ENCODE data around the gene C12orf76.
A peak's percentile ranks its signal among the peaks of the same experiment; 100 is the strongest.
"Not testable (repeated sequence)": the region's sequence is repeated elsewhere in the genome, so short reads cannot be mapped to it uniquely, and the experiment has no call there.

C12orf76 gene

DNA sequence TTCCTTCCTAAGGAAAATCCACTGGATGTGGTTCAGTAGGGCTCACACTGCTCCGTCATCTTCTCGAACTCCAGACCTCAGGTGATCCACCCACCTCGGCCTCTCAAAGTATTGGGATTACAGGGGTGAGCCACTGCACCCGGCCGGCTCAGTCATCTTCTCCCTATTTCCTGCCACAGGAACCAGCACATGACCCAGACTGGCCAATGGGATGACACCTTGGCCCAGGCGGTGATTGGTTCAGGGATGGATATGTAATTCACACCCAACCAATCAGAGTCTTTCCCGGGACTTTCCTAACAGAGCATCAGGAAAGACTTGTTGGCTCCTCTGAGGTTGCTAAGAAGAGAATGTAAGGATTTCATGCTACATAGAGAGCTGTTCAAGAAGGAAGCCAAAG is 19.2 kb upstream of the C12orf76 start:
- no peak overlapping the region for H3K27ac ChIP-seq
- no peak for DNase-seq (ENCODE audit: low read depth, low spot score)

GRCh38 chr12:110065540-110065939 is 17.2 kb upstream of the C12orf76 start:
- no peak for DNase-seq (ENCODE audit: low read depth, low spot score)
- no peak overlapping the region for H3K27ac ChIP-seq

DNA sequence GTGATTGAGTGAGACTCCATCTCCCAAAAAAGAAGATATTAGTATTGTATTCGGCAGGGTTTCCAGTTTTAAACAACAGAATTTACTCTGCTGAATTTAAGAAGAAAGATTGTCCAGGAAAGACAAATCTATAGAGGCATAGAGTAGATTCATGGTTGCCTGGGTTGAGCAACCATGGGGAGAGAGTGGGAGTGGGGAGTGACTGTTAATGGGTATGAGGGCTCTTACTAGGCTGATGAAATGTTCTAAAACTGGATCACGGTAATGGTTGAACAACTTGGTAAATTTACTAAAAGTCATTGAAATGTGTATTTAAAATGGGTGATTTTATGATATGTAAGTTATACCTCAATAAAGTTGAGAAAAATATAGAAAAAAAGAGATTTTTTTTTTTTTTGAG is 13.9 kb upstream of the C12orf76 start:
- no peak for DNase-seq (ENCODE audit: low read depth, low spot score)
- H3K27ac ChIP-seq = no peak overlapping the region

GRCh38 chr12:110059651-110060000 is 11.3 kb upstream of the C12orf76 start:
- H3K27ac ChIP-seq = no peak overlapping the region
- no peak for DNase-seq (ENCODE audit: low read depth, low spot score)

- no peak overlapping the region for H3K27ac ChIP-seq
- no peak for DNase-seq (ENCODE audit: low read depth, low spot score)
These were observed 10.7 kb upstream of the C12orf76 start for GRCh38 chr12:110058875-110059615.

GRCh38 chr12:110056643-110057042 is 8.3 kb upstream of the C12orf76 start:
- H3K27ac ChIP-seq; DNase-seq (ENCODE audit: low read depth, low spot score): not testable (repeated sequence)

DNA sequence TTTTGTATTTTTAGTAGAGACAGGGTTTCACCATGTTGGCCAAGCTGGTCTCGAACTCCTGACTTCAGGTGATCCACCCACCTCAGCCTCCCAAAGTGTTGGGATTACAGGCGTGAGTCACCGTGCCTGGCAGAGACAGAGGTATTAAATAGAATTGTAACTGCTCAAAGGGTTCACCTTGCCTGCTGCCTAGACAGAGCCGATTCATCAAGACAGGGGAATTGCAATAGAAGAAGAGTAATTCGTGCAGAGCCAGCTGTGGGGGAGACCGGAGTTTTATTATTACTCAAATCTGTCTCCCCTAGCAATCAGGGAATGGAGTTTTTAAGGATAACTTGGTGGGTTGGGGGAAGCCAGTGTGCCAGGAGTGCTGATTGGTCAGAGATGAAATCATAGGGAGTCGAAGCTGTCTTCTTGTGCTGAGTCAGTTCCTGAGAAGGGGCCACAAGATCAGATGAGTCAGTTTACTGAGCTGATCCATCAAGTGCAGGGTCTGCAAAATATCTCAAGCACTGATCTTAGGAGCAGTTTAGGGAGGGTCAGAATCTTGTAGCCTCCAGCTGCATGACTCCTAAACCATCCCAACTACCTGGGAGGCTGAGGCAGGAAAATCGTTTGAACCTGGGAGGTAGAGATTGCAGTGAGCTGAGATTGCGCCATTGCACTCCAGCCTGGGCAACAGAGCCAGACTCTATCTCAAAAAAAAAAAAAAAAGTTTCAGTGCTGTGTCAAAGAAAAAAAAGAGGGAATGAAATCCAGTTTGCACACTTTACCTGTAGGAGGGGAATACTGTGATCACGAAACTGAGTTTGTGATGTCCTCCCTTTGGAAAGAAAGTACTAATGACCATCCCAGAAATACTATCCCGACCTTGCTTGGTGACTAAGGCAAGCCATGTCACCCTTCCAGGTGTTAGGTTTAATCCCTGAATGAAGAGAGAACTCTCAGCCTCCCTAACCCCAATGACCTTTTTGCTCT is 7.3 kb upstream of the C12orf76 start:
- peak; percentile 69 for DNase-seq (ENCODE audit: low read depth, low spot score)
- peak overlapping the region; percentile 62 for H3K27ac ChIP-seq

DNA sequence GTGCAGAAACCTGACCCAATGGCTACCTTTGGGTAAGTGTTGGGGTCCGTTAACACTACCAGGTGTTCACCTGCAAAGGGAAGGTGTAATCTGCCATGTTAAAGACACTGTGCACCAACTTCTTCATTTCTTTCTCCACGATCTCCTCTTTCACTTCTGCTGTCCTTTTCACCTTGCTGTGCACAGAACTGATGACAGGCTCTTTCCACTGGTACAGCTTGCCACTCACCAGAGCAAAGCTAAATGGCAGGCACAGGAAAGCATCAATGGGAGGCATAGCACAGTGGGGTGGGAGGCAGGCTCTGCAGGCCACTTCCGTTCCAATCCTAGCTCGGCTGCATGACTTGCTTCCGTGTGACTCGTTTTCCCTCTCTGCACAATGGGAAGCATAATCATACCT is 2.6 kb upstream of the C12orf76 start:
- DNase-seq (ENCODE audit: low read depth, low spot score) = no peak

GRCh38 chr12:110049666-110050065 is 1.3 kb upstream of the C12orf76 start:
- not testable (repeated sequence) for H3K27ac ChIP-seq; DNase-seq (ENCODE audit: low read depth, low spot score)

More for the DNA sequence above, 2.6 kb upstream of the C12orf76 start:
- no peak overlapping the region for H3K27ac ChIP-seq

DNA sequence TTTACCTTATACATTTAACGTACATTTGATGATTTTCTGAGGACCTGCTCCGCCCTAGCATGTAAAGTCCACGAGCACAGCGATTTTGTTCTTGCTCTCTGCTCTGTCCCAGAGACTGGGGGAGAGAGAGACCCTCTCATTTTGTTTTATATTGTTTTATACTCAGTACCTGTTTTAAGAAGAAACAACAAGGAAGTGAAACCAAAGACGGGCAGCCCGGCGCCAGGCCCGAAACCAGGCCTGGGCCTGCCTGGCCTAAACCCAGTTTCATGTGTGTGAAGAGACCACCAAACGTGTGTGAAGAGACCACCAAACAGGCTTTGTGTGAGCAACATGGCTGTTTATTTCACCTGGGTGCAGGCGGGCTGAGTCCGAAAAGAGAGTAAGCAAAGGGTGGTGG is 712 bp upstream of the C12orf76 start:
- H3K27ac ChIP-seq = peak overlapping the region; percentile 29
- not testable (repeated sequence) for DNase-seq (ENCODE audit: low read depth, low spot score)

DNA sequence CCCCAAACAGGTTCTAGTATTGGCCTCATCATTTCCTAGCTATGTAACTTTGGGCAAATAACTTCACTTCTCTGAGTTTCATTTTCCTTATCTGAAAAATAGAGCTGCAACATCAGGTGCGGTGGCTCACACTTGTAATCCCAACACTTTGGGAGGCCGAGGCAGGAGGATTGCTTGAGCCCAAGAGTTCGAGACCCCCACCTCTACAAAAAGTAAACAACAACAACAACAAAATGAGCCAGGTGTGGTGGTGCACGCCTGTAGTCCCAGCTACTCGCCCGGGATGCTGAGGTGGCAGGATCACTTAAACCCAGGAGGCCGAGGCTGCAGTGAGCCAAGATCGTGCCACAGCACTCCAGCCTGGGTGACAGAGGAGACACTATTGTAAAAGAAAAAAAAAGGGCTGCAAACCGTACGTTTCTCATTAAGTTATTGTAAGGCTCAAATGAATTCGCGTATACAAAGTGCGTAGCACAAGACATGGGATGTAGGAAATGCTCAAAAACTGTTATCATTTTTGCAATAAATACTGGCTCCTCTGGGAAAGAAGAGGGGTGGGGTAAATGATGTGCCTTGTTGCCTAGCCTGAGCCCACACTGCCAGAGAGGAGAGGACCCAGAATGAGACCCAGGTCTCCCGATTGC is 903 bp downstream of the C12orf76 start:
- no peak for DNase-seq (ENCODE audit: low read depth, low spot score)
- no peak overlapping the region for H3K27ac ChIP-seq

DNA sequence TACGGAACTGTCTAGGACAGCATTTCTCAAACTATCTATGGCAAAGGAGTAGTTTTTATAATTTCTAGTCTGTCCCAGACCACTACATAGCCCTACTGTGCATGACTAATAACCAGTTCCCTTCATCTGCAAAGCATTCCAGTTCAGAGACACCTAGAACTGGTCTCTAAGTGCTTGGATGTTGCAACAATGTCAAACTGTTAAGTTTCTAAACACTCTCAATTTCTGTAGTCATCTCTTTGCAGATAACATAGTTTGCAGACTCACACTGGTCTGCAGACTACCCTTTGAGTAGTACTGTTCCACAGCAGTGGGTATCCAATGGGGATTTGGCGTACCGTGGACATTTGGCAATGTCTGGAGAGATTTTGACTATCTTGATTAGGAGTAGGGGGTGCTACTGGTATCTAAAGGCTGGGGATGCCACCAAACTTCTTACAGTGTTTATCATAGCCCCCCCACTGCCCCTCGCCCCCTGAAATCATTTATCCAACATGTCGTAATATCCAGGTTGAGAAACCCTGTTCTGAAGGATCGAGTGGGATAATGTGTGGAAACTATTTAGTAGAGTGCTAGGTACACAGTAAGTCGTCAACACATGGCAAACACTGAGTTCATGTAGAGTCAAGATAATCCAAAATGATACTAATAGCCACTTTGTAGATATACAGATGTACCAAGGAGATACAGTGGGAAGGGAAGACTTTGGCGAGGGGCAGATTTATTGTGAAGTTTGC is 1.7 kb downstream of the C12orf76 start:
- no peak overlapping the region for H3K27ac ChIP-seq
- DNase-seq (ENCODE audit: low read depth, low spot score) = no peak

- no peak for DNase-seq (ENCODE audit: low read depth, low spot score)
- no peak overlapping the region for H3K27ac ChIP-seq
These were observed 6.1 kb downstream of the C12orf76 start for GRCh38 chr12:110042264-110042663.

DNA sequence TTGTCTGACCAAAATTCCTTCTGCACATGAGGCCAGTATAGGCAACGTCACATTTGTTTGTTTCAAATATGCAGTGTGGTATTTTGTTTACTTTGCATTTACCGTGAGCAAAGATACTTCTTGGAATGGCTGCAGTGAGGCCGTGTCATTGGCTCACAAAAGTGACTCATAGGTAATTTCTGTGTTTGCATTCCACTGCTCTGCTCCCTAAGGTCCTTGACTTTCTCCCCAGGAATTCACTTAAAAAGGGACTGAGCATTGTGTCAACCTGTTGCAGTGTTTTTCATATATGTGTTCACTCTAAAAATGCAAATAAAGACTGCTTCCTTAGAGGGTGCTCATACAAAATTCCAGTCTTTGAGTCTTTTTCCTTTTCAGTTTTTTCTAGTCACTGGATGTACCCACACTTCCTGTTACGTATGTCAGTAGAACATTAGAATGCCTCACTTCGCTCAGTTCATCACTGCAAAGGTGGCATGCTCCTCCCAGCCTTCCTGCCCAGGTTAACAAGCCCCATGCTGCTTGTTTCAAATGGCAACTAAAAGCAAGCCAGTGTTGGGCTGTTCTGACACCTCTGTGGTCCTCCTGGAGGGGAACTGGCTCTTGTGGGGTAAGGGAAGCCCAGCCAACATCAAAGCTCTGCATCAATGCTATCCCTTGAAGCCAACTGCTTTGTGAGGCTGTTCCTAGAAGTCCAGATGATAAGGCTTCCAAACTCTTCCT is 9.1 kb downstream of the C12orf76 start:
- peak overlapping the region; percentile 97 for H3K27ac ChIP-seq
- peak; percentile 68 for DNase-seq (ENCODE audit: low read depth, low spot score)

DNA sequence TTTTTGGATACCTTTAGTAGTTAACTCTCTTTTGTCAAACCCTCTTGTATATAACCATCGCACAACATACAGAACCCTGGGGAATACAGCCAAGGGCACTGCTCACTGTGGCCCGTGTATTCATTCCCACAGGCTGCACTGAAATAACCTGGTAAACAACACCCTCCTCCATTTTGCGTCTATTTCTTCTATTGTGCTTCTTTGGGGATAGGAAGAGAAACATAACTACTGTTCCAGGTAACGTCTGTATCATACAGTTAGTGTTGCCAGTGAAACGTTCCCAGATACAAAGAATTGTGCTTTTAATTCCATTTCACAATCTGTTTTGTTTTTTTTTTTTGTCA is 9.6 kb downstream of the C12orf76 start:
- H3K27ac ChIP-seq = peak overlapping the region; percentile 97
- no peak for DNase-seq (ENCODE audit: low read depth, low spot score)

DNA sequence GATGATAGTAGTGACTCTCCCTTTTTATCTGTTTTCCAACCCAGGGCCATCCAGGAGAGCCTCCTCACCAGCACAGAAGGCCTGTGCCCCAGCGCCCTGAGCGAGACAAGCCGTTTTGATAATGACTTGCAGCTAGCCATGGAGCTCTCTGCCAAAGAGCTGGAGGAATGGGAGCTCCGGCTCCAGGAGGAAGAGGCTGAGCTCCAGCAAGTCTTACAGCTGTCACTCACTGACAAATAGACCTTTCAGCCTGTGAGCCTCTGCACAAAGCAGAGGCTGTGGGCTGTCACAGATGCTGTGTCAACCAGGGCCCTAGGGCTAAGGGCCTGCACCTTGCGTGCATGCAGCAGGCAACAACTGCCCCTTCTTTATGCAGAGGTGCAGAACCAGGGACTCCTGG is 11.0 kb downstream of the C12orf76 start:
- no peak for DNase-seq (ENCODE audit: low read depth, low spot score)
- H3K27ac ChIP-seq = no peak overlapping the region

- no peak overlapping the region for H3K27ac ChIP-seq
- no peak for DNase-seq (ENCODE audit: low read depth, low spot score)
These were observed 12.7 kb downstream of the C12orf76 start for GRCh38 chr12:110035534-110036104.

GRCh38 chr12:110033888-110034287 is 14.4 kb downstream of the C12orf76 start:
- DNase-seq (ENCODE audit: low read depth, low spot score) = no peak
- H3K27ac ChIP-seq = no peak overlapping the region

- H3K27ac ChIP-seq = no peak overlapping the region
- no peak for DNase-seq (ENCODE audit: low read depth, low spot score)
These were observed 19.0 kb downstream of the C12orf76 start for GRCh38 chr12:110029290-110029815.
